ENCODE measurements around the gene MNT.

GRCh38 chr17:2420176-2420575 is 19.3 kb upstream of the MNT start:
- no peak for TF ChIP-seq CTCF (IDR thresholded peaks at IDR 0.05)
- no peak for TF ChIP-seq MYC (IDR thresholded peaks at IDR 0.05; ENCODE audit: borderline replicate concordance, low read length)
- no peak for TF ChIP-seq POLR2A (IDR thresholded peaks at IDR 0.05; ENCODE audit: low read length)
- TF ChIP-seq REST (IDR thresholded peaks at IDR 0.05): no peak
- TF ChIP-seq RNF2 (IDR thresholded peaks at IDR 0.05; ENCODE audit: borderline replicate concordance, low read depth): no peak
- no peak for TF ChIP-seq SMC3 (IDR thresholded peaks at IDR 0.05)
- TF ChIP-seq RAD21 (conservative IDR thresholded peaks at IDR 0.05 in 1 of 2, IDR thresholded peaks at IDR 0.05 in 1 of 2): no peak
- TF ChIP-seq CEBPB (IDR thresholded peaks at IDR 0.05): no peak
